Amniotic epithelial cell (primary cell): Measurements from ENCODE around the gene CELF2.

ENCODE experiments used
- DNase-seq: peaks from one replicate; pipeline ENCODE4 v3.0.0-alpha.2; 2010; ENCODE audit warnings: low read depth

The CELF2 gene

GRCh38 chr10:11225935-11226334 lies 208.3 kb downstream of the CELF2 start:
- no peak for DNase-seq

- no peak for DNase-seq
Measured at GRCh38 chr10:11227103-11227502, 209.4 kb downstream of the CELF2 start.

GRCh38 chr10:11229893-11230292 lies 212.2 kb downstream of the CELF2 start:
- DNase-seq = no peak

- DNase-seq = no peak
Measured at GRCh38 chr10:11230498-11231167, 213.0 kb downstream of the CELF2 start.

- no peak for DNase-seq
Measured at GRCh38 chr10:11231285-11231684, 213.6 kb downstream of the CELF2 start.

- no peak for DNase-seq
Measured at GRCh38 chr10:11232222-11232961, 214.7 kb downstream of the CELF2 start.

GRCh38 chr10:11234857-11235531 lies 217.3 kb downstream of the CELF2 start:
- no peak for DNase-seq

GRCh38 chr10:11235771-11236170 lies 218.1 kb downstream of the CELF2 start:
- DNase-seq = no peak

GRCh38 chr10:11236234-11236633 lies 218.6 kb downstream of the CELF2 start:
- no peak for DNase-seq

GRCh38 chr10:11237571-11237970 lies 219.9 kb downstream of the CELF2 start:
- DNase-seq = no peak

GRCh38 chr10:11238893-11239292 lies 221.2 kb downstream of the CELF2 start:
- DNase-seq = no peak

- DNase-seq = no peak
Measured at GRCh38 chr10:11240641-11241040, 223.0 kb downstream of the CELF2 start.

GRCh38 chr10:11242443-11243387 lies 225.0 kb downstream of the CELF2 start:
- DNase-seq = no peak

- DNase-seq = no peak
Measured at GRCh38 chr10:11243425-11244222, 226.0 kb downstream of the CELF2 start.

- DNase-seq = no peak
Measured at GRCh38 chr10:11245095-11245479, 227.4 kb downstream of the CELF2 start.

- no peak for DNase-seq
Measured at GRCh38 chr10:11245510-11245909, 227.8 kb downstream of the CELF2 start.

GRCh38 chr10:11245981-11246590 lies 228.4 kb downstream of the CELF2 start:
- no peak for DNase-seq

- no peak for DNase-seq
Measured at GRCh38 chr10:11246752-11247467, 229.2 kb downstream of the CELF2 start.

- DNase-seq = no peak
Measured at GRCh38 chr10:11249152-11249807, 231.6 kb downstream of the CELF2 start.

GRCh38 chr10:11249808-11250195 lies 232.1 kb downstream of the CELF2 start:
- no peak for DNase-seq
